GM19099 (cell line): ENCODE measurements around the gene KIF22.

ENCODE experiments used
- POLR2A ChIP-seq: IDR thresholded peaks from 3 replicates; pipeline ENCODE4 v1.6.1; 2011; ENCODE audit warnings: low read depth; ENCODE audit not compliant: insufficient read length; ENCODE audit errors: extremely low read depth

Gene KIF22

DNA sequence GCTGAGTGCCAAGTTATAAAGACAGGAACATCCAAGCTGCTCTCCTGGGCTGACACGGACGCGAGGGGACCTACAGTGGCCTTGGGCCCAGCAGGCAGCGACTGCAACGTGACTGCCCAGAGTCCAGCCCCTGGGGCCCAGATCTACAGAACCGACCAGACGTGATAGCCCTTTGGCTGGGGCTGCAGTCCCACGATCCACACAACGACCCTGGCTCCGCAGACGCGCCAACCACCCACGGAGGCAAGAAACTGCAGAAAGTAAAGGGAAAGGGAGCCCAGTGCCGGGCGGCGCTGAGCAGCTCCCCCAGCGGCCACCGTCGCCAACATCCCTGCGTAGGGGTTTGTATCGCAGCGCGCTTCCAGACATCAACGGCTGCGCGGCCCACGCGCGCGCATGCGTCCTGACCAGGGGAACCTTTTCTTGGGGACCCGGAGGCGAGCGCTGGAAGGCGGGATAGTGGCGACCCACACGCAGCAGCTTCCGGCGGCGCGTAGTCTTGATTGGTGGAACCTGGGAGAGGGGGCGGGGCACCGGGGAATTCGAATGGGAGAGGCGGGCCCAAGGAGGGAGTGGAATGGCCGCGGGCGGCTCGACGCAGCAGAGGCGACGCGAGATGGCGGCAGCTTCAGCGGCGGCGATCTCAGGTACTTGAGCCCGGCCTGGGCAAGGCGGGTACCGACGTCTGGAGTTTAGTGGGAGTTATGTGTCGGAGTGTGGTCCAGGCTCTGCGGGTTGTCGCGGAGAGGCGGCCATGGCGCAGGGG lies at the start of gene KIF22:
Gene KIF22 (plus strand): TSS at position 569 of the 766 bp plus-strand sequence. CDS start 9 bp downstream, at position 578.
- TF ChIP-seq POLR2A, result peak; percentile 83

- no peak for TF ChIP-seq POLR2A
Observed at GRCh38 chr16:29742683-29743275, 47.8 kb upstream of the KIF22 start.

- TF ChIP-seq POLR2A, result no peak
Observed at GRCh38 chr16:29743475-29743826, 47.1 kb upstream of the KIF22 start.

- TF ChIP-seq POLR2A, result no peak
Observed at GRCh38 chr16:29743827-29744531, 46.6 kb upstream of the KIF22 start.

GRCh38 chr16:29744541-29745101 lies 45.9 kb upstream of the KIF22 start:
- TF ChIP-seq POLR2A, result no peak

DNA sequence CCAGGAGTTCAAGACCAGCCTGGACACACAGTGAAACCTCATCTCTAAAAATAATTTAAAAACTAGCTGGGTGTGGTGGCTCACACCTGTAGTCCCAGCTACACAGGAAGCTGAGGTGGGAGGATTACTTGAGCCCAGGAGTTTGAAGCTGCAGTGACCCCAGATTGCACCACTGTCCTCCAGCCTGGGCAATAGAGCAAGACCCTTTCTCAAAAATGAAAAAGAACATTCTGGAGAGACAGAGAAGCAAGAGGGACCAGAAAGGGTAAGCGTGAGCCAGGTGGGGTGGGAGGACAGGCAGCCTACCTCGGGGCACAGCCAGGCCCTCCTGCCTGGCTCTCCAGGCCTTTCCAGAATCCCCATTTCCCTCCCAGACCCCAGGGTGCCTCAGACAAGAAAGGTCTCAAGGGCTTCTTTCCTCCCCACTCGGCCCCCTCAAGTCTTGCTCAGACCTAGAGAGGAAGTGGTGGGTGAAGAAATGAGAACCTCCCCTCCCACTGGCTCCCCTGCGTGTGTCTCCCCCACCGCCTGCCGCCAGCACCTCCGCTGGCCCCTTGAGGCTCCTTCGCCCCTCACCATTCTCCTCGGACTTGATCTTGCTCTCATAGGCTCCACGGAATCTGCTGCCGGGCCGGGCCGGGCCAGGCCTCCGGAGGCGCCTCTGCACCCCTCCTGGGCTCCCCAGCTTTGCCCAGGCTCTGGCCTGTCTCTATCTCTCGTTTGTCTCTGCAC lies 45.3 kb upstream of the KIF22 start:
- TF ChIP-seq POLR2A, result no peak

DNA sequence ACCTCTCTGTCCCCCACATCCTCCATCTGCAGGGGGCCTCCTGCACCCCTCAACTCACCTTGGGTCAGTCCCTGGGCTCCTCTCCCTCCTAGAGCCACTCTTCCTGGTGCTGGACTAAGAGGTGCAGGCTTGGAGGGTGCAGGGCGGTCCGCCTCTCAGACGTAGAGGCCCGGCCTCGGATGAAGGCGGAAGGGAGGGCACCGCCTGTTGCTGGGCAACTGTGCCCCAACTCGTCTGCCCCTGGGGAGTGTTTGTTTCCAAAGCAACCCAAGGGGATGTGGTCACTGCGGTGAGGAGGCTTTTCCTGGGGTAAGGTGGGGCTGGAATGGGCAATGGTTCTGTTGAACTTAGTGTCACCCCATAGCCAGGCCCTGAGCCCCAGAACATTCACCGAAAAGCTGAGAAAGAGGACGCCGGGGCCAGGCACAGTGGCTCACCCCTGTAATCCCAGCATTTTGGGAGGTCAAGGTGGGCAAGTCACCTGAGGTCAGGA lies 44.7 kb upstream of the KIF22 start, which contains the start of gene C16orf54:
Gene C16orf54 (minus strand): TSS at position 138 of the 493 bp plus-strand sequence. CDS start 1,039 bp downstream, outside the sequence.
- TF ChIP-seq POLR2A, result peak; percentile 55

GRCh38 chr16:29747947-29748759 lies 42.4 kb upstream of the KIF22 start:
- TF ChIP-seq POLR2A, result no peak

DNA sequence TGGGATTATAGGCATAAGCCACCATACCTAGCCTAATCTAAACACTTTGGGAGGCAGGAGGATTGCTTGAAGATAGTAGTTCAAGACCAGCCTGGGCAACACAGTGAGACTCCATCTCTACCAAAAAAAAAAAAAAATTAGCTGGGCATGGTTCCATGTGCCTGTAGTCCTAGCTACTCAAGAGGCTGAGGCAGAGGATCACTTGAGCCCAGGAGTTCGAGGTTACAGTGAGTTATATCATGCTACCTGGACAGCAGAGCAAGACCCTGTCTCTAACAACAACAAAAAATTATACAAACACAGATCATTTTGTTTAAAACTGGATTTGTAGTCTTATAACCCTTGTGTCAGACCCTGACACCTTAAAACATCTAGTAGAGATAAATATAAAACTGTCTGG lies 37.0 kb upstream of the KIF22 start:
- no peak for TF ChIP-seq POLR2A

GRCh38 chr16:29756654-29757053 lies 33.9 kb upstream of the KIF22 start:
- TF ChIP-seq POLR2A, result no peak

- no peak for TF ChIP-seq POLR2A
Observed at GRCh38 chr16:29757950-29758466, 32.5 kb upstream of the KIF22 start.

DNA sequence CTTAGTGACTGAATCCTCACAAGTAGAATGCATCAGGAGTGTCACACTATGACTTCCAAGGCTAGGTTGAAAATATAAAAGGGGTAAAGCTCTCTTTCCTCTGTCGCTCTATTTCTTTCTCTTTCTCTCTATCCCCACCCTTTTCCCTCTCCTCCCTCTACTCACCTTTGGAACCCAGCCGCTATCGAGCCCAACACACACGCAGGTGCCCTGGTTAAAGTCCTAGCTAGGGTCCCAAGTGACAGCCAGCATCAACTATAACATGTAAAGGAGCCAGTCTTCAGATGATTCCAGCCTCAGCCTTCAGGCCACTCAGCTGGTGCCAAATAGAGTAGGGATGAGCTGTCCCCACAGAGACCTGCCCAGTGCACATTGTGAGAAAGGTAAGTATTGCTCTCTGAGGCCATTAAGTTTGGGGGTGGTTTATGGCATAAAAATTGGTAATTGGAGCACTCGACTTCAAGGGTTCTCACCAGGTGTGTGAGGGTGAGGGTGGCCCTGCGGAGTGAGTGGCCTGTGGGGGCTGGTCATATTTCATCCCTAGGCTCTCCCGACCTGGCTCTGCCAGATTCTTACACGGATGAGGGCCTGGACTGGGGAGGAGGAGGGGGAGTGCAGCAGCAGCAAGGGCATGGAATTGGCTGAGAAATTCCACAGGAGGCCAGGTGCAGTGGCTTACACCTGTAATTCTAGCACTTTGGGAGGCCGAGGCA lies 29.8 kb upstream of the KIF22 start:
- no peak for TF ChIP-seq POLR2A

GRCh38 chr16:29761882-29762281 lies 28.7 kb upstream of the KIF22 start:
- TF ChIP-seq POLR2A, result no peak
